Measurements from ENCODE around the gene C1orf174.

The C1orf174 gene

GRCh38 chr1:3900150-3900968 lies at the start of gene C1orf174:
TSS of gene C1orf174 (minus strand) at chr1:3900272. CDS start at chr1:3900186, 86 bp downstream.
- DNase-seq (ENCODE audit: low spot score), result peak; percentile 97

GRCh38 chr1:3948344-3948743 lies 48.3 kb upstream of the C1orf174 start:
- DNase-seq (ENCODE audit: low spot score), result no peak

- no peak for DNase-seq (ENCODE audit: low spot score)
These were observed 46.1 kb upstream of the C1orf174 start for GRCh38 chr1:3945916-3946840.

- DNase-seq (ENCODE audit: low spot score), result no peak
These were observed 45.1 kb upstream of the C1orf174 start for GRCh38 chr1:3945222-3945621.

- no peak for DNase-seq (ENCODE audit: low spot score)
These were observed 44.6 kb upstream of the C1orf174 start for GRCh38 chr1:3944578-3945125.

GRCh38 chr1:3943806-3944577 lies 43.9 kb upstream of the C1orf174 start:
- DNase-seq (ENCODE audit: low spot score), result no peak

- DNase-seq (ENCODE audit: low spot score), result no peak
These were observed 43.0 kb upstream of the C1orf174 start for GRCh38 chr1:3943123-3943431.

- DNase-seq (ENCODE audit: low spot score), result no peak
These were observed 42.5 kb upstream of the C1orf174 start for GRCh38 chr1:3942416-3943122.

- no peak for DNase-seq (ENCODE audit: low spot score)
These were observed 40.8 kb upstream of the C1orf174 start for GRCh38 chr1:3940754-3941345.

- no peak for DNase-seq (ENCODE audit: low spot score)
These were observed 40.1 kb upstream of the C1orf174 start for GRCh38 chr1:3940081-3940753.

- no peak for DNase-seq (ENCODE audit: low spot score)
These were observed 39.4 kb upstream of the C1orf174 start for GRCh38 chr1:3939242-3940080.

GRCh38 chr1:3932156-3932919 lies 32.3 kb upstream of the C1orf174 start:
- no peak for DNase-seq (ENCODE audit: low spot score)

- DNase-seq (ENCODE audit: low spot score), result no peak
These were observed 31.2 kb upstream of the C1orf174 start for GRCh38 chr1:3931007-3931912.

GRCh38 chr1:3930301-3931006 lies 30.4 kb upstream of the C1orf174 start:
- DNase-seq (ENCODE audit: low spot score), result no peak

- DNase-seq (ENCODE audit: low spot score), result no peak
These were observed 29.1 kb upstream of the C1orf174 start for GRCh38 chr1:3929126-3929525.

GRCh38 chr1:3928586-3928985 lies 28.5 kb upstream of the C1orf174 start:
- no peak for DNase-seq (ENCODE audit: low spot score)

GRCh38 chr1:3926956-3927355 lies 26.9 kb upstream of the C1orf174 start:
- DNase-seq (ENCODE audit: low spot score), result no peak

Data from left forelimb (tissue), 1 donor.